Hematopoietic multipotent progenitor cell (in vitro differentiated cells): ENCODE measurements around the gene KRT28. TPM values are rescaled to one million over a fixed set of nuclear protein-coding genes. Genes with fewer than 3 reads are reported as not detected.
"Not testable (repeated sequence)": the region's sequence is repeated elsewhere in the genome, so short reads cannot be mapped to it uniquely, and the experiment has no call there.

Experiments used
- DNase-seq, 3 donors: peaks; one replicate each; pipeline ENCODE4 v3.0.0-alpha.2; 2011 to 2015; ENCODE audit warnings: low read depth in 2 of 3, low spot score in 2 of 3
- total RNA-seq: library from RNA; depleted of rRNA; stranded (reverse); fragments of >200 nt; gene quantifications from one replicate; pipeline ENCODE4 v1.2.3, GENCODE V29; 2012

Gene KRT28
- total RNA-seq, 1 donor: not detected

DNA sequence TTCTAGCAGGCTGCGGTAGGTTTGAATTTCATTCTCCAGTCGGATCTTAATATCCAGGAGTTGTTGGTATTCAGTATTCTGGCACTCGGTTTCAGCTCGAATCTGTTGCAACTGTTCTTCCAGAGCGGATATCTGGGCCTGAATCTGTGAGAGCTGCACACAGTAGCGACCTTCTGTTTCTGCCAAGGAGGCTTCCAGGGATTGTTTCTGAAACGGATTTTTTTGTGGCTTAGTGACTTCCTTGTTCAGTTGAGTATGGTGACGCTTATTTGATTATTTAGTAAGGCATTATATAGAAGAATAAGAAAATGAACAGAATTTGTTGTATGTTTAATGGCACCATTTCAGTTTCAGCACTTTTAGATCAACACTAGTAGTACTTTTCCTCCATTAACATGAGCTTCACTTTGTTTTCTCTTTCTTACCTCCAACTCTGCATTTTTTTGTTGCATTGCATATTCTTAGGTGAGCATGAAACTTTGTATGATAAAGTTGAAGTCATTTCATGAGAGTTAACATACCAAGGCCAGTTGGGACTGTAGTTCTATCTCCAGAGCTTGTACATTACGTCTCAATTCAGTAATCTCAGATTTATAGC is 19.9 kb upstream of the KRT28 start:
- no peak for DNase-seq

DNA sequence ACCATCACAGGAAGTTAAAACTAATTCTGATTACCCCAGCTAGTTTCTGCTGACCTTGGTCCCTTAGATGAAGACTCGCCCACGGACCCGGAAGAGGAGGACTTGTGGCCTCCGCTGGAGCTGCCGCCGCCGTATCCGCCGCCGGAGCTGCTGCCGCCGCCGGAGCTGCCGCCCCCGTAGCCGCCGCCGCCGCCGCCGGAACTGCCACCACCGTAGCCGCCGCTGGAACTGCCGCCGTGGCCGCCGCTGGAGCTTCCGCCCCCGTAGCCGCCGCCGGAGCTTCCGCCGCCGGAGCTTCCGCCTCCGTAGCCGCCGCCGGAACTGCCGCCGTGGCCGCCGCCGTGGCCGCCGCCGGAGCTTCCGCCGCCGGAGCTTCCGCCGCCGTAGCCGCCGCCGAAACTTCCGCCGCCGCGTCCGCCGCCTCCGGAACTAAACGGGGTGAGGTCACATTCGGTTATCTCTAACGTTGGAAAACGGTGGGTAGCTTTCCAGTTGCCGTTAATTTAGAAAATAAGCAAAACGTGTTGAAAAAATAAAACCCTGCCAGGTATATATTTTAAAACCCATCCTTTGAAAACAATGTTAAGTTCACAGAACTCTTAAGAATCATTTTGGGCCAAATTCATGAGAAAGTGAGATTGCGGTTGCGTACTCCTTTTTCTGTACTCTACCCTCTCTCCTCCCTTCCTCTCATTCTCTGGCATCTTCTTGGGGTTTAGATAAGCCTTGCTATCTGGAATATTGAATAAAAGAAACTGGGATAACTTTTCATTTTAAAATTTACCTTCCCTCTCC is 19.2 kb upstream of the KRT28 start:
- DNase-seq: peak; percentile 61 to 87 (median 86)

DNA sequence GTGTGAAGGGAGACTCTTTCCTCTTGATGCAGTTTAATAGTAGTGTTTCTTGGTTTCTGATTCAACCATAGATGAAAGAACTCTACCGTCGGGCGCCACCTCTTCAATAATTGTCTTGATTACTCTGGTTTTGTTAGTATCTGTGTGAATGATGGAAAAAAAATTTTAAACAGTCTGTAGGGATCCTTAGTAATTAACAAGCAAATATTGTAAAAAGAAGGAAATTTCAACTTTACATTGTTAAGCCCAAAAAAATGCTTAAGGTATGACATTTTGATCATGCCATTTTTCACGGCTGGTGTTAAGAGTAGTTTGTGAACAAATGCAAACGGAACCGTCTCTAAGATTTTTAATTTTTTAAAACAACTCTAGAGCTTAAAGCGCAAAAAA is 18.6 kb upstream of the KRT28 start:
- DNase-seq: no peak

DNA sequence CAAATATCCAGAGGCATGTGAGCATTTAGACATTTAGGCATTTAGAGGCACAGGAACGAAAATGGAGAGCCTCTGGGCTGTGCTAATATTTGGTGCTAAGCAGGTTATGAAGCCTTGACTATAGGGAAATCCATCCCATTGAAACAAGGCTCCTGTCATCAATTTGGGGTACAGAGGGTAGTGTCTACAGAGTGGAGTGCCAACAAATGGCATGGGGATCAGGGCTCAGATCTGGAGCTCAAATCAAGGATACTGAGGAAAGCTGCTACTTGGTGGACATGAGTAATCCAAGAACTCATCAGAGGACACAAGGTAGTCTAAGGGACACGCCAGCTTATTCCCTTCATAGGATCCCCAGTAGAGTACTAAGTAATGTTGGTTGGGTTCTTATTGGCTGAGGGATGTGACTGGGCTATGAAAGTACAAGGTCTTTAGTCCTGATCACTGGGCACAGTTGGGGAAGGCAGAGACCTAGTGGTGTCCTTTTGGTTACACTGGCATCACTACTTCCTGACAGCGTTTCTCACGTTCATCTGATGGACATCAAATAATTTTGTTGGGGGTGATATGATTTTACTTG is 17.4 kb upstream of the KRT28 start:
- no peak for DNase-seq

DNA sequence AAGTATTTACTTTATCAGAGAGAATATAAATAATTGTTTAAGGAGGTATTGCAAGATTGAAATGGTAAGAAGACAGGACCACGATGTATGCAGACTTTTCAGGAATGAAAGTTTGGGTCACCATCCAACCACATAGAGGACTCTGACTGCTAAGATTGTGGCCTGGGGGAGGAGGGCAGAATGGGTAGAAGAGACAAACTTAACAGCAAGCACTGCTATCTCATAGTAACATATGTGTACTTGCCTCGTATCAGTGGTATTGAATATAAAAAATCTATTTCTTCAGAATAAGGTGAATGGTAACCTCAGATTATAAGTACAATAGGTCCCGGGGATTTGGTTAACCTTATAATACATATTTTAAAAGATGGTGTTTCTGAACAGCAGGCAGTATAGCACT is 16.8 kb upstream of the KRT28 start:
- no peak for DNase-seq

DNA sequence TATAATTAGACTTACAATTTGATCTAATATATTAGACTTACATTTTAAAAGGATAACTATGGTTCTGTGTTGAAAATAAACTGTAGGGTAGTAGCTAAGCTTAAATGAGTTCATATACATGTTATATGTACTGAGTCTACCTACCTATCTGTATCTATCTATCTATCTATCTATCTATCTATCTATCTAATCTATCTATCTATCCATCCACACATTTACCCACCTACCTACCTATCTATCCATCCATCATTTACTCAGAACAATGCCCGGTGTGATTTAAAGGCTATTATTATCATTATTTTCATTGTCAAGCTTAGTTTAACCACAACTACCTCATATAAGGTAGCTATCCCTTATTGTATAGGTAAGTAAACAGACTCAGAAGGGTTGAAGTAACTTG is 15.6 kb upstream of the KRT28 start:
- DNase-seq: no peak

DNA sequence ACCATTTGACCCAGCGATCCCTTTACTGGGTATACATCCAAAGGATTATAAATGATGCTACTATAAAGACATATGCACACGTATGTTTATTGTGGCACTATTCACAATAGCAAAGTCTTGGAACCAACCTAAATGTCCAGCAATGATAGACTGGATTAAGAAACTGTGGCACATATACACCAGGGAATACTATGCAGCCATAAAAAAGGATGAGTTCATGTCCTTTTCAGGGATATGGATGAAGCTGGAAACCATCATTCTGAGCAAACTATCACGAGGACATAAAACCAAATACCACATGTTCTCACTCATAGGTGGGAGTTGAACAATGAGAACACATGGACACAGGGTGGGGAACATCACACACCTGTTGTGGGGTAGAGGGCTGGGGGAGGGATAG is 14.9 kb upstream of the KRT28 start:
- DNase-seq: not testable (repeated sequence)

DNA sequence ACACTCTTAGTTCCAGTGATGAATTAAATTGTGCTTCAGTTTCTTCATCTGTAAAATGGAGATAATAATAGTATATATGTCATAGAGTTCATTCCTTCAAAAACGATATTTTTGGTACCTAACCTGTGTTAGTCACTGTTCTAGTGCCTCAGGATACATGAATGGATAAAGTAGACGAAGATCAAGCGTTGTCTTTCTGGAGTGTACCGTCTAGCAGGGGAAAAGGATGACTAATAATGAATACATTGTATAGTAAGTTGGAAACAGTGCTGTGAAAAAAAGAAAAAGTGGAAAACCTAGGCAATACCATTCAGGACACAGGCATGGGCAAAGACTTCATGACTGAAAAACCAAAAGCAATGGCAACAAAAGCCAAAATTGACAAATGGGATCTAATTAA is 14.0 kb upstream of the KRT28 start:
- no peak for DNase-seq

DNA sequence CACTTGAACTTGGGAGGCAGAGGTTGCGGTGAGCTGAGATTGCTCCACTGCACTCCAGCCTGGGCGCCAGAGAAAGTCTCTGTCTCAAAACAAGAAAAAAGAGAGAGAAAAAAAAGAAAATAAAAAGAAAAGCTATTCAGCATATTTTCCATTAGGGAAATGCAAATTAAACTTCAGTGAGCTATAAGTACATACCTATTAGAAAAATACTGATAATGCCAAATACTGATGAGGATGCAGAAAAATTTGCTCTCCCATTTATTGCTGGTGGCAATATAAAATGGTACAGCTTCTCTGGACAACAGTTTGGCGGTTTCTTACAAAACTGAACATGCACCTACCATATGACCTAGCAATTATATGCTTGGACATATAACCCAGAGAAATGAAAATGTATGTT is 12.9 kb upstream of the KRT28 start:
- DNase-seq: no peak

DNA sequence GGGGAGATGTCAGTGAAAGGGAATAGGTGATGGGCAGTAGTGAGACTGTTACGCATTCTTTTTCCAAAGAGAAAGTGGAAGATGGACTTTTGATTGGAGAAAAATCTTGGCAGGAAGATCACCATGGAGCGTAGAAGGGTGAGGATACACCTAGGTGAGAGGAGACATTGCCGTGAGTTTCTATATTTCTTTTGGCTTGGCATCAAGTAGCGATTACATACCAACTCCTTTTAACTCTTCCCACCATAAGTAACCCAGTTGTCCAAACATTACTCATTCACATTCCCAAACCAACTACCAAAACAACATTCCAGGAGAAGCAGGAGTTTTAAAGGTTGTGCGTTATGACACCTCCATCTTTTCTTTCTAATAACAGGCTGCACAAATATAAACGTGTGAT is 10.7 kb upstream of the KRT28 start:
- DNase-seq: no peak

DNA sequence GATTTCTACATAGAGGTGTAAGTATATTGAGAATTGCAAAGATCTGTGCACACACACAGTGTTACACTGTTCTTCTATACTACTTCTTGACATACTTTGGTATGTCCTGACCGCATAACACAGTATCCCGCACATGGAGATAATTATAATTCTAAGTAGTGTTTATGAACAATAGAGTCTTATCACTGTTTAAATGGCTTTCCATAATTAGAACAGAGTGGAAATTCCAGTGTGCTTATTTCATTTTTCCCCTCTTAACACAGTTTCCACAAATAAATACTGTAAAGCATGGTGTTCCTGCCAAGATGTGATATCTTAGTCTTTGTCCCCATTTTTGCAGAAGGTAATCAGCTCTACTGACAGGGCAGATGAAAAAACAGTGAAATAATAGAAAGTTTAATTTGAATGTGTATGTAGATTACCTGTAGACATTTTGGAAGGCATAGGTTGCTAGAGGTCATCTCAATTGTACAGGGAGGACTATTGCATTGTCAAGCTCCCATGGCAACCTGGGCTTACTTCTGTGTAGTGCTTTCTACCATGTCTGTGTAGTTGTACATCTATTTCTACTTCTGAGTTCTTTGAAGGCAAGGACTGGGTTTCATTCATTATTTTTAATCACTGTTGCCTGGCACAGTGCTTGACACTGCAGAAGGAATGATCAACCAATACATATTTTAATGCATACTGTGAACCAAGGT is 10.1 kb upstream of the KRT28 start:
- no peak for DNase-seq

DNA sequence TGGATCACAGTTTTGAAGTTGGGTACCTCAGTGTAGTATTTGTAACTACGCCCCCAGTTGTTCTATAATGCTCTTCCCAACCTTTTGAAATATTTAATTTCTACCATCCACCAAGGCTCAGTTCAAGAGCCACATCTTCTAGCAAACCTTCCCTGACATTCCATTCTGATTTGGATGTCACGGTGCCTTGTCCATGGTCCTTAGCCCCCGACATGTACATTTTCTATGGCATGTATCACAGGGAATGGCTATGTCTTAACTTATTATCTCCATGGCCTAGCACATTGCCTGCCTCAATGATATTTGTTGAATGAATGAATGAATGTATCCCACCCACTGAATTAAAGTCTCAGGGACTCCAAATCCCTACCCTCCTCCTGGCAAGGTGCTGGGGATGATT is 6.4 kb upstream of the KRT28 start:
- DNase-seq: no peak

DNA sequence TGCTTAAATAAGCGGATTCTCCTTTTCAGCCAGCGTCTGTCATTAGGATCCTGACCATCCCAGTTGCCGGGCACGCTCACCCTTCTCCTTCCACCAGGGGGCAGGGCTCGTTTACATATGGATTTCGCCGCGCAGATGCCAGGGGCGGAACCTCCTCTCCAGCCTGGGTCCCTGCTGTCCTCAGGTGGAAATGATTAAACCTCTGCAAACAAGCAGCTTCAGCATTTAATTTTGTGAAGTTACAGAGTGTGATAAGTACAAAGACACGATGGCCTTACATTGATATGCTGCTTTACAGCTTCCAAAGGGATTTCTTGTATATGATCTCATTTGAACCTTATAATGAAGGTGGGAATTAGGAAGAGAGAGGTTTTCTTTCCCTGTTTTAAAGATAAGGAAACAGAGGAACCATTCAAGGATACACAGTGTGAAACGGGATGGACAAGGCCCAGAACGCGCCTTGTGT is 3.9 kb upstream of the KRT28 start:
- DNase-seq: peak; percentile 40 to 76 (median 67)

DNA sequence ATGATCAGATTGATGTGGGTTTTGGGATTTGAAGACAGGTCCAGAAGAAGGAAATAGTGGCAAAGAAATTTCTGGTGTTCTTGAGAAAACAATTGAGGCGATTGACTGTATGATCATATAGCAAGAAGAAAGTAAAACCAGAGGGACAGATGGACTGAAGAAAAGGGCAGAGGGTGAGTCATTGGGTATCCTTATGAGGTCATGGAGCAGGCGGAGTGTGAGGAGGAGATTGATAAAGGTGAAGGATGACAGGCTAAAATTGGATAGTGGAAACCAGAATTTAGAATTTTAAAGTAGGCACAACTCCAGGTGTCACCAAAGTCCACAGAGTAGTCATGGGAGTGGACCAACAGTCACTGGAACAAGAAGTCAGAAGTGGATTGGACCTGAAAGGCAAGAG is 1.4 kb upstream of the KRT28 start:
- no peak for DNase-seq

DNA sequence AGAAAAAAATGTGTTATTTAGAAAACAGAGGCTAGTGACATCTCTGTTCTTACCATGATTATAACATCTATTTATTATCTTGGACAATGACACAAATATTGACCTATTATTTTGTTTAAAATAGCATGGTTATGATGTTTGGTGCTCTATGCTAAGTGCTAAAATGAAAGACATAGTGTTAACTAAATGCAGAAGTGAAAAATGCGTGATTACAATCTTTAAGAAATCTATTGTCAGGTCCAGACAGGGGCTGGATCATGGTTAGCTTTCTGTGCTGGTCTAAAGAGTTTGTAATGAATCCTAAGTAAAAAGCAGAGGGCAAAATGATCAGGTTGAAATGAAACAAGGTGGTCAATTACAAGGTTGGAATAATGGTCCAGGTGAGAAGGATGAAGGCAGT is 622 bp upstream of the KRT28 start:
- DNase-seq: no peak

DNA sequence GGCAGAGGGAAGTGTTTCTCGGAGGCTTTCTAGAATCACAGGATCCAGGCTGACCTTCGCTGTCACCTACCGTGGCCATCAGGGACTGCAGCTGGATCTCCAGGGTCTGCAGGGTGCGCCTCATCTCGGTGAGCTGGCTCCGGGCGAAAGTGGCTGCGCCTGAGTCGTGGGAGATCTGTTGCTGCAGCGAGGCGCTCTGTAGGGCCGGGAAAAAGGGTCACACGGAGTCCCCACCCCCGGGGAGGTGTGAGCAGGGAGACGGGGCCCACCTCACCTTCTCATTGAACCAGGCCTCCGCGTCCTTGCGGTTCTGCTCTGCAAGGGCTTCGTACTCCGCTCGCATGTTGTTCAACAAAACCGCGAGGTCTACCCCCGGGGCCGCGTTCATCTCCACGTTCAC is 2.9 kb downstream of the KRT28 start:
- DNase-seq: no peak

DNA sequence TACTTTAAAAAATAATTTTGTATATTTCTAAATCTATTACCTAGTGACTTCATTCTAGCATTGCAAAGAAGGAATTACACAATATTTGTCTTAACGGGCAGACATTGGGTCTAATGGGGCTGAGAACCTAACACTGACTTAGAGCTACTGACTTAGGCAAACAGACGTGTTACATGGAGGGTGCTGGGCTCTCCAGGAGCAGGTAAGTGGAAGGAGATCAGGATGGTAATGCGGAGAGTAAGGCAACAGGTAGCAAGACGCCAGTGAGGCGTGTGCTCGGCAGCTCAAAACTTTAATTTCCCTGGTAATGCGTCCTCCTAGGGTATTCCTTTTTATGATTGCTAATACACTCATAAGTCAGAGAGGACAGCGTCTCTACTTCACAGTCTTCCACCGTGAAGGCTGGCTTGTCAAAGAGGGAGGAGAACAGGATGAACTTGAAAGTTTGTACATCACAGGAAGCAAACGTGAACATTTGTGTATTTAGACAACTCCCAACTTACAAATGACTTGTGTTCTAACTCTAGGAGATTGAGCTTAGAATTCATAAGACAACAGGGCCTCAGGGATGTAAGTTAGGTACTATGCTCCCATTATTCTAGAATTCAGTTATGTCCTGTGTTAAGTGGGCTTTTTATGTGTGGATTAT is 4.6 kb downstream of the KRT28 start:
- no peak for DNase-seq

DNA sequence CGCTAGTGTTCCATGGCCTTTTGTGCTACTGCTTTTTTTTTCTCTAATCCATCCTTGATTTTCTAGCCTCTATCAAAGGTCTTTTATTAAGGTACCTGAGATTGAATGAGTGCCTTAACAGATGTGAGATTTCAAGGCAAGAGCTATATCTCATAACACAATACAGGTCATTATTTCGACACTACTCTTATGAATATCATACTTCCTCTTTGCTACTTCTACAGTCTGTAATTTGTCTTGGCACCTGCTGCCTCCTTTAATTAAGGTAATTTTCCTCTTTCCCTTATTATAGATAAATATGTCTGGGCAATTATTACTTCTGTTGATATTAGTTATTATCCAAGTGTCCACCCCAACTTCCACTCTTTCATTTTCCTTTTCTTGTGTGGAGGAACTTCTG is 5.3 kb downstream of the KRT28 start:
- DNase-seq: no peak

DNA sequence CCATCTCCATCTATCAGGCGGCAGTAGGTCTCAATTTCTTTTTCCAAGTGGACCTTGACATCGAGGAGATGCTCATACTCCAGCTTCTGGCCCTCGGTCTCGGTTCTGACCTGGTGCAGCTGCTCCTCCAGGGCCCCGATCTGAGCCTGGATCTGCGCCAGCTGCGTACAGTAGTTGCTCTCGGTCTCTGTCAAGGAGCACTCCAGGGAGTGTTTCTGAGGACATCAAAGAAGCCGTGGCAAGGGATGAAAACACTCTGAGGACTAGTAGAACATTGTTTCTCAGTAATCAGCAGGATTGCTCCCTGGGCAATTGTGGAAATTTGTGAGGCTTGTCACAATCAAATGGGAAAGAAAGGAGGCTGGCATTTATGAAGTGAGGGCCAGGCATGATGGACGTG is 5.9 kb downstream of the KRT28 start:
- no peak for DNase-seq

DNA sequence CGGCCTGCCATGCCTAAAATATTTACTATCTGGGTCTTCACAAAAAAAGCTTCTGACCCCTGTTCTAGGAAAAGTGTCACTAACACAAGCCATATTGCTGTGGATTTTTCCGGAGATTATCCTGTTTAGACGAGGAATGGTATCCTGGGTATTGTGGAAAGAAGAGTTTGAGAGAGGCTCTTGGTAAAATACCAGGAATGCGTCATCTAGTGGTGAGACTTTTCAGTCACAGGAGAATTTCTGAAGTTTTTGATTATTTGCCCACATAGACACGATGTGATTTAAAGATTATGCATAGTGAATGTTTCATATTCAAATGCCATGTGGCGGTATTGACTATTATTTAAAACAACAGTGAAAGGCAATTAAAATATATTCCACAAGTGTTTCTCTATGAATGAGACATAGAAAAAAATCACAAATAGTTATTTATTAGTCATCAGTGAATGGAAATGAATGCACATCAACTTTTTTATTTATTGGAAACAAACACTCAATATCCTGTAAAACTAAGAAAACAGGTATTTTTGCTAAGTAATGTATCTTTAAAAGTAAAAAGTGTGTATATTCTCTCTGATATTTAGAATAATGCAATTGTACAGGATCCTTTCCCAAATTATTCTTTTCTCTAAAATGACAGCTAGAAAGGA is 7.8 kb downstream of the KRT28 start:
- no peak for DNase-seq

DNA sequence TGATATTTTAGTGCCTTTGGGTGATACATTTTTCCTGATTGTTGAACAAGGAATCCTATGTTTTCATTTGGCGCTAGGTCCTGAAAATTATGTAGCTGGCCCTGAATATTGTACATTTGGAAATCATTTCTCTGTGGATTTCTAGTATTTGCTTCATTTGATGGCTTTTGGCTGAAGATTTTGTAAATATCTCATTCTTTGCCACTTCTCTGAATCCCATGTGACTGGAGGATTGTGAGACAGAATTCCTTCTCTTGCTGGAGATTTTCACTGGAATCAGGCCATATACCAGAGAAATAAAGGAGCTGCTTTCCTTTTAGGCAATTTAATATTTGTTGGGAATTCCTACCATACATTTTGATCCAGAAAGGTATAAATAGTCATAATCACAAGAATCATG is 8.6 kb downstream of the KRT28 start:
- no peak for DNase-seq
